Ishikawa (cell line): Measurements from ENCODE around the gene KLF1.

Experiments
- EP300 ChIP-seq: IDR thresholded peaks from 2 replicates; pipeline ENCODE4 v1.6.1; 2012; ENCODE audit warnings: borderline replicate concordance
- RAD21 ChIP-seq: IDR thresholded peaks from 2 replicates; pipeline ENCODE4 v1.6.1; 2012; ENCODE audit warnings: low read depth
- TF ChIP-seq, protein P1 (sequence below): IDR thresholded peaks from 2 replicates; pipeline ENCODE4 v1.6.1; 2012

GRCh38 chr19:12884926-12885748 lies 1.9 kb downstream of the KLF1 start:
- TF ChIP-seq RAD21: peak; percentile 26; the same call in 1 of the 2 replicates
- TF ChIP-seq, protein P1, sequence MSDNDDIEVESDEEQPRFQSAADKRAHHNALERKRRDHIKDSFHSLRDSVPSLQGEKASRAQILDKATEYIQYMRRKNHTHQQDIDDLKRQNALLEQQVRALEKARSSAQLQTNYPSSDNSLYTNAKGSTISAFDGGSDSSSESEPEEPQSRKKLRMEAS: peak; percentile 95
- TF ChIP-seq EP300: no peak
